A549 (cell line): ENCODE results near the gene HHATL. TPM values are rescaled to one million over a fixed set of nuclear protein-coding genes. Genes with fewer than 3 reads are reported as not detected.

Experiments
- ATAC-seq, 2 experiments: fragments of 200-7000 bp in 1 of 2; fragments of >200 bp in 1 of 2; cut with Nextera tagmentation in 1 of 2; cut with Tn5 transposase in 1 of 2; 3 replicates each; pipeline versions ENCODE4 v1.8.0 to v1.9.1; 2018 to 2020; ENCODE audit warnings: mild to moderate bottlenecking in 1 of 2, moderate library complexity in 1 of 2
- CTCF ChIA-PET: fragments of 300-600 bp; sonication (Branson Sonifier 250); formaldehyde crosslinking; extraction: SDS; loops from one replicate; lab custom pipeline; 2021; ENCODE audit warnings: antibody characterized with exemption, inconsistent platforms; lab: Yijun Ruan, JAX
- POLR2A ChIA-PET: fragments of 350-600 bp; formaldehyde crosslinking; extraction: SDS; loops from one replicate; lab custom pipeline; 2021; ENCODE audit warnings: antibody characterized with exemption, inconsistent platforms; lab: Yijun Ruan, JAX
- DNase-seq, 2 experiments: peaks; one replicate each; pipeline versions ENCODE4 v3.0.0 to v3.0.0-alpha.2; 2011 to 2016; ENCODE audit warnings: low read depth in 1 of 2, low spot score in 1 of 2
- FAIRE-seq: peaks from 2 replicates; lab custom pipeline; 2011; peaks lifted over from hg19 to GRCh38; lab: Jason Lieb, UNC
- H3K27ac ChIP-seq, 2 experiments: fragments of >200 bp; sonication (Bioruptor Twin); formaldehyde crosslinking; 3 replicates each; pipeline ENCODE4 v1.5.1; 2016 to 2017
- H3K4me1 ChIP-seq: fragments of >200 bp; sonication (Bioruptor Twin); formaldehyde crosslinking; 3 replicates; pipeline ENCODE4 v1.6.1; 2016
- H3K4me2 ChIP-seq: fragments of >200 bp; sonication (Bioruptor Twin); formaldehyde crosslinking; 3 replicates; pipeline ENCODE4 v1.6.1; 2016
- H3K4me3 ChIP-seq: fragments of >200 bp; sonication (Bioruptor Twin); formaldehyde crosslinking; 3 replicates; pipeline ENCODE4 v1.5.1; 2016
- H3K9me3 ChIP-seq: fragments of >200 bp; sonication (Bioruptor Twin); formaldehyde crosslinking; 3 replicates; pipeline ENCODE4 v1.6.1; 2016
- CHD2 ChIP-seq: fragments of 150-350 bp; IDR thresholded peaks from 2 replicates; pipeline ENCODE4 v1.6.1; 2014; ENCODE audit warnings: low read length; ENCODE audit not compliant: partially characterized antibody
- CHD4 ChIP-seq: fragments of 200-600 bp; sonication (generic); IDR thresholded peaks from 2 replicates; pipeline ENCODE4 v1.6.1; 2016; ENCODE audit warnings: antibody characterized with exemption, mild to moderate bottlenecking, borderline replicate concordance
- EHF ChIP-seq: fragments of 250-450 bp; sonication (Bioruptor Pico); IDR thresholded peaks from 2 replicates; pipeline ENCODE4 v1.5.0; 2020; ENCODE audit warnings: mild to moderate bottlenecking
- EP300 ChIP-seq, 2 experiments: fragments of >200 bp; sonication (Bioruptor Twin); formaldehyde crosslinking; IDR thresholded peaks; 2 replicates in 1 of 2; 3 replicates in 1 of 2; pipeline ENCODE4 v1.6.1; 2016 to 2017
- ESRRA ChIP-seq: fragments of 150-350 bp; IDR thresholded peaks from 2 replicates; pipeline ENCODE4 v1.6.1; 2014; ENCODE audit warnings: mild to moderate bottlenecking, low read length, borderline replicate concordance
- FOSB ChIP-seq: fragments of 250-450 bp; sonication (Bioruptor Pico); IDR thresholded peaks from 2 replicates; pipeline ENCODE4 v1.5.0; 2020; ENCODE audit warnings: mild to moderate bottlenecking, moderate library complexity
- HDAC2 ChIP-seq: fragments of 200-600 bp; sonication (generic); IDR thresholded peaks from 2 replicates; pipeline ENCODE4 v1.6.1; 2016
- HOXA7 ChIP-seq: fragments of 250-450 bp; sonication (Bioruptor Pico); IDR thresholded peaks from 2 replicates; pipeline ENCODE4 v1.5.0; 2020; ENCODE audit warnings: mild to moderate bottlenecking, moderate library complexity
- HOXB5 ChIP-seq: fragments of 250-450 bp; sonication (Bioruptor Pico); IDR thresholded peaks from 2 replicates; pipeline ENCODE4 v1.5.0; 2020; ENCODE audit warnings: mild to moderate bottlenecking, moderate library complexity
- JUNB ChIP-seq: fragments of >200 bp; sonication (Bioruptor Twin); formaldehyde crosslinking; IDR thresholded peaks from 2 replicates; pipeline ENCODE4 v1.6.1; 2016
- KDM1A ChIP-seq: fragments of 200-600 bp; sonication (generic); IDR thresholded peaks from 2 replicates; pipeline ENCODE4 v1.6.1; 2016; ENCODE audit warnings: low read depth, mild to moderate bottlenecking
- RAD21 ChIP-seq, 2 experiments: fragments of >200 bp in 1 of 2; sonication (Bioruptor Twin) in 1 of 2; formaldehyde crosslinking in 1 of 2; IDR thresholded peaks in 1 of 2; conservative IDR thresholded peaks in 1 of 2; 2 replicates in 1 of 2; 3 replicates in 1 of 2; pipeline ENCODE4 v1.6.1; 2012 to 2018; ENCODE audit warnings: inconsistent platforms in 1 of 2
- RARB ChIP-seq: fragments of 250-450 bp; sonication (Bioruptor Pico); IDR thresholded peaks from 2 replicates; pipeline ENCODE4 v1.8.0; 2021; ENCODE audit warnings: mild to moderate bottlenecking, moderate library complexity
- RCOR1 ChIP-seq: fragments of 150-350 bp; IDR thresholded peaks from 2 replicates; pipeline ENCODE4 v1.6.1; 2014; ENCODE audit warnings: antibody characterized with exemption, low read length, low read depth
- RFX5 ChIP-seq: fragments of 450-650 bp; IDR thresholded peaks from 2 replicates; pipeline ENCODE4 v1.7.1; 2014; ENCODE audit warnings: antibody characterized with exemption, mild to moderate bottlenecking, moderate library complexity
- RNF2 ChIP-seq: fragments of 200-600 bp; sonication (generic); IDR thresholded peaks from 2 replicates; pipeline ENCODE4 v1.6.1; 2016; ENCODE audit warnings: low read depth, mild to moderate bottlenecking, antibody characterized with exemption, moderate library complexity, borderline replicate concordance
- SREBF2 ChIP-seq: fragments of 450-650 bp; IDR thresholded peaks from 2 replicates; pipeline ENCODE4 v1.6.1; 2014; ENCODE audit warnings: mild to moderate bottlenecking, moderate library complexity
- TFCP2L1 ChIP-seq: fragments of 250-450 bp; sonication (Bioruptor Pico); IDR thresholded peaks from 2 replicates; pipeline ENCODE4 v1.5.0; 2021; ENCODE audit warnings: mild to moderate bottlenecking
- WGBS: methylation state at CpG from one replicate; pipeline ENCODE4 v1.1.6; 2017; ENCODE audit errors: missing lambda C conversion rate; 5-methylcytosine and 5-hydroxymethylcytosine counted together
- polyA plus RNA-seq, 4 experiments: library from polyadenylated mRNA; depleted of rRNA in 3 of 4; stranded (reverse); fragments of >200 nt; fragmentation: RNase III in 1 of 4; extraction: RNeasy Plus Mini Kit Qiagen cat#74134 plus additional on column Dnase treatment in 1 of 4; gene quantifications; 2 replicates in 3 of 4; 3 replicates in 1 of 4; pipeline ENCODE4 v1.2.3, GENCODE V29; 2011 to 2017
- TF ChIP-seq, protein P1 (sequence below): fragments of 250-450 bp; sonication (Bioruptor Pico); IDR thresholded peaks from 2 replicates; pipeline ENCODE4 v1.5.0; 2021; ENCODE audit warnings: mild to moderate bottlenecking, moderate library complexity, borderline replicate concordance
- TF ChIP-seq, protein P2 (sequence below): fragments of 200-600 bp; sonication (generic); IDR thresholded peaks from 2 replicates; pipeline ENCODE4 v1.6.1; 2016; ENCODE audit warnings: antibody characterized with exemption, mild to moderate bottlenecking, moderate library complexity
- TF ChIP-seq, protein P3 (sequence below): fragments of 450-650 bp; IDR thresholded peaks from 2 replicates; pipeline ENCODE4 v1.6.1; 2014; ENCODE audit warnings: antibody characterized with exemption
- TF ChIP-seq, protein P4 (sequence below): fragments of >200 bp; sonication (Bioruptor Twin); formaldehyde crosslinking; IDR thresholded peaks from 2 replicates; pipeline ENCODE4 v1.6.1; 2016

The HHATL gene
- polyA plus RNA-seq, 2 of the 4 experiments (the other 2 are of a cell fraction): not detected

DNA sequence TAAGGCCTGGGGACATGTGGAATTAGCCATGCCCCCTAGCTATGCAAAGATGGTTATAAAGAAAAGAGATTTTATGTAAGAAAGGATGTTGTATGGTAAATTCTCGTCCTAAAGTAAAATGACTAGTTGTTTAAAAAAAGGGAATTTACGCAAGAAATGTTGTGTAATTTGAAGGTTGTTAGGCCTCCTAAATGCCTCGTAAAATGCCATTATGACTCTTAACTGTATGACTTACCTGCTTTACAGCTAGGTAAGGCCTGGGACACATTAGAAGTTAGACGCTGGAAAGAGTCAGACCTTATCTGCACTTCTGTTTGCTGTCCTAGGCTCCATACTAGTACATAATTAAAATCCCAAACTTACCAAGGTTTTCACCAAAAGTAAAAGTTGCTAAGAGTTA is 17.5 kb upstream of the HHATL start:
- FAIRE-seq (no peak), DNase-seq (no peak), ATAC-seq (no peak)
- CTCF ChIA-PET: no interaction called here
- Histone ChIP-seq H3K4me1 (no peaks in the 10 kb centered on the region), H3K4me3 (no peak overlapping the region), H3K9me3 (no peaks in the 10 kb centered on the region), H3K27ac (no peak overlapping the region)
- 49% methylated on average over 4 of the region's 4 CpGs for WGBS
- TF ChIP-seq RFX5 (no peak), FOSB (CRISPR knock-in tag) (no peak), RAD21 (conservative IDR thresholded peaks at IDR 0.05 in 1 of 2, IDR thresholded peaks at IDR 0.05 in 1 of 2) (no peak), EP300 (IDR thresholded peaks at IDR 0.05) (no peak), CHD2 (no peak)
- TF ChIP-seq, all 56 proteins: peak for 0
- no peak overlapping the region for H3K4me2 ChIP-seq
- POLR2A ChIA-PET: no interaction called here

DNA sequence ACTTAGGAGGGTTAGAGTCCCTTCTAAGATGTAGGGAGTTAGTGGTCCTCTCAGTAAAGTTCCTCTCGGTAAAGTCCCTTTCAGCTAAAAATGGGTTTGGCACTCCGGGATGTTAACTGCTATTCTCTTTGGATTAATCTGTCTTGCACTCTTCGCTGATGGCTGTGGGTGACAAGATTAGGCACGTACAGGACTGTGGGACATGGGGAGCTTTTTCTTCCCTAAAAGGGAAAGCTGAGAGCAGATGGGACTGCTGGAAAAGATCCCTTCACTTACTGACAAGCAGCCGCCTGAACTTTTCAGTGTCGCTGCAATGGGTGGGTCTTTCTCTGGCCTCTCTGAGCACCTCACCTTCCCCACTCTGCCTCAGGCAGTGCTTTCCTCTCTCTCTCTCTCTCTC is 16.4 kb upstream of the HHATL start:
- Histone ChIP-seq H3K4me3 (no peak overlapping the region), H3K27ac (no peak overlapping the region), H3K9me3 (no peaks in the 10 kb centered on the region), H3K4me1 (no peaks in the 10 kb centered on the region), H3K4me2 (no peak overlapping the region)
- ATAC-seq: no peak
- CTCF ChIA-PET: no interaction called here
- WGBS: 65% methylated on average over 6 of the region's 6 CpGs
- DNase-seq: no peak
- FAIRE-seq: no peak
- TF ChIP-seq EP300 (IDR thresholded peaks at IDR 0.05): no peak
- TF ChIP-seq SREBF2: no peak
- TF ChIP-seq HOXB5 (CRISPR knock-in tag): no peak
- TF ChIP-seq CHD4: no peak
- TF ChIP-seq, protein P1, sequence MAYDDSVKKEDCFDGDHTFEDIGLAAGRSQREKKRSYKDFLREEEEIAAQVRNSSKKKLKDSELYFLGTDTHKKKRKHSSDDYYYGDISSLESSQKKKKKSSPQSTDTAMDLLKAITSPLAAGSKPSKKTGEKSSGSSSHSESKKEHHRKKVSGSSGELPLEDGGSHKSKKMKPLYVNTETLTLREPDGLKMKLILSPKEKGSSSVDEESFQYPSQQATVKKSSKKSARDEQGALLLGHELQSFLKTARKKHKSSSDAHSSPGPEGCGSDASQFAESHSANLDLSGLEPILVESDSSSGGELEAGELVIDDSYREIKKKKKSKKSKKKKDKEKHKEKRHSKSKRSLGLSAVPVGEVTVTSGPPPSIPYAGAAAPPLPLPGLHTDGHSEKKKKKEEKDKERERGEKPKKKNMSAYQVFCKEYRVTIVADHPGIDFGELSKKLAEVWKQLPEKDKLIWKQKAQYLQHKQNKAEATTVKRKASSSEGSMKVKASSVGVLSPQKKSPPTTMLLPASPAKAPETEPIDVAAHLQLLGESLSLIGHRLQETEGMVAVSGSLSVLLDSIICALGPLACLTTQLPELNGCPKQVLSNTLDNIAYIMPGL (CRISPR knock-in tag): no peak
- no peak for TF ChIP-seq JUNB
- TF ChIP-seq, protein P2, sequence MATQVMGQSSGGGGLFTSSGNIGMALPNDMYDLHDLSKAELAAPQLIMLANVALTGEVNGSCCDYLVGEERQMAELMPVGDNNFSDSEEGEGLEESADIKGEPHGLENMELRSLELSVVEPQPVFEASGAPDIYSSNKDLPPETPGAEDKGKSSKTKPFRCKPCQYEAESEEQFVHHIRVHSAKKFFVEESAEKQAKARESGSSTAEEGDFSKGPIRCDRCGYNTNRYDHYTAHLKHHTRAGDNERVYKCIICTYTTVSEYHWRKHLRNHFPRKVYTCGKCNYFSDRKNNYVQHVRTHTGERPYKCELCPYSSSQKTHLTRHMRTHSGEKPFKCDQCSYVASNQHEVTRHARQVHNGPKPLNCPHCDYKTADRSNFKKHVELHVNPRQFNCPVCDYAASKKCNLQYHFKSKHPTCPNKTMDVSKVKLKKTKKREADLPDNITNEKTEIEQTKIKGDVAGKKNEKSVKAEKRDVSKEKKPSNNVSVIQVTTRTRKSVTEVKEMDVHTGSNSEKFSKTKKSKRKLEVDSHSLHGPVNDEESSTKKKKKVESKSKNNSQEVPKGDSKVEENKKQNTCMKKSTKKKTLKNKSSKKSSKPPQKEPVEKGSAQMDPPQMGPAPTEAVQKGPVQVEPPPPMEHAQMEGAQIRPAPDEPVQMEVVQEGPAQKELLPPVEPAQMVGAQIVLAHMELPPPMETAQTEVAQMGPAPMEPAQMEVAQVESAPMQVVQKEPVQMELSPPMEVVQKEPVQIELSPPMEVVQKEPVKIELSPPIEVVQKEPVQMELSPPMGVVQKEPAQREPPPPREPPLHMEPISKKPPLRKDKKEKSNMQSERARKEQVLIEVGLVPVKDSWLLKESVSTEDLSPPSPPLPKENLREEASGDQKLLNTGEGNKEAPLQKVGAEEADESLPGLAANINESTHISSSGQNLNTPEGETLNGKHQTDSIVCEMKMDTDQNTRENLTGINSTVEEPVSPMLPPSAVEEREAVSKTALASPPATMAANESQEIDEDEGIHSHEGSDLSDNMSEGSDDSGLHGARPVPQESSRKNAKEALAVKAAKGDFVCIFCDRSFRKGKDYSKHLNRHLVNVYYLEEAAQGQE: no peak
- TF ChIP-seq, protein P3, sequence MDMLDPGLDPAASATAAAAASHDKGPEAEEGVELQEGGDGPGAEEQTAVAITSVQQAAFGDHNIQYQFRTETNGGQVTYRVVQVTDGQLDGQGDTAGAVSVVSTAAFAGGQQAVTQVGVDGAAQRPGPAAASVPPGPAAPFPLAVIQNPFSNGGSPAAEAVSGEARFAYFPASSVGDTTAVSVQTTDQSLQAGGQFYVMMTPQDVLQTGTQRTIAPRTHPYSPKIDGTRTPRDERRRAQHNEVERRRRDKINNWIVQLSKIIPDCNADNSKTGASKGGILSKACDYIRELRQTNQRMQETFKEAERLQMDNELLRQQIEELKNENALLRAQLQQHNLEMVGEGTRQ: no peak
- no peak for TF ChIP-seq RARB (CRISPR knock-in tag)
- no peak for TF ChIP-seq HDAC2
- TF ChIP-seq, protein P4, sequence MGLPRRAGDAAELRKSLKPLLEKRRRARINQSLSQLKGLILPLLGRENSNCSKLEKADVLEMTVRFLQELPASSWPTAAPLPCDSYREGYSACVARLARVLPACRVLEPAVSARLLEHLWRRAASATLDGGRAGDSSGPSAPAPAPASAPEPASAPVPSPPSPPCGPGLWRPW: no peak
- TF ChIP-seq EHF (CRISPR knock-in tag): no peak
- POLR2A ChIA-PET: no interaction called here

DNA sequence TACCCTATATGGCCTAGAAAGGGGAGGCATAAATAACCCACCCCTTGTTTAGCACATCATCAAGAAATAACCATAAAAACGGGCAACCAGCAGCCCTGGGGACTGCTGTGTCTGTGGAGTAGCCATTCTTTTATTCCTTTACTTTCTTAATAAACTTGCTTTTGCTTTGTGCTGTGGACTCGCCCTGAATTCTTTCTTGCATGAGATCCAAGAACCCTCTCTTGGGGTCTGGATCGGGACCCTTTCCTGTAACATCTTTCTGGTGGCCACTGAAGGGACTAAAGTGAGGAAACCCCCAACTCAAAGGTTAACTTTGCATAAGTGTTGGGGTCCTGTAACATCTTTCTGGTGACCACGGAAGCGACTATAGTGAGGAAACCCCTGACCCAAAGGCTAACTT is 15.7 kb upstream of the HHATL start:
- H3K4me2 ChIP-seq: no peak overlapping the region
- ChIA-PET POLR2A (no interaction called here), CTCF (no interaction called here)
- no peak overlapping the region for H3K4me3 ChIP-seq
- FAIRE-seq (no peak), ATAC-seq (no peak), DNase-seq (no peak)
- H3K27ac ChIP-seq: no peak overlapping the region
- H3K4me1 ChIP-seq: no peaks in the 10 kb centered on the region
- no peaks in the 10 kb centered on the region for H3K9me3 ChIP-seq
- TF ChIP-seq HDAC2 (no peak), HOXA7 (CRISPR knock-in tag) (no peak), RNF2 (no peak), FOSB (CRISPR knock-in tag) (no peak), ESRRA (no peak), RARB (CRISPR knock-in tag) (no peak), KDM1A (no peak), TFCP2L1 (no peak), EP300 (IDR thresholded peaks at IDR 0.05) (no peak), RCOR1 (no peak)
- TF ChIP-seq, protein P3: no peak
- TF ChIP-seq, protein P1 (CRISPR knock-in tag): no peak
- WGBS: 47% methylated on average over 5 of the region's 5 CpGs
